Spleen (tissue), 11 donors: Measurements from ENCODE around the gene SERPINE1. TPM values are rescaled to one million over a fixed set of nuclear protein-coding genes. Genes with fewer than 3 reads are reported as not detected.

Experiments
- DNase-seq: peaks from one replicate; pipeline ENCODE4 v3.0.0-alpha.2; 2020
- H3K27ac ChIP-seq, 8 donors: fragments of 200-600 bp; sonication (generic) in 7 of 8; 1 replicate in 4 of 8; 2 replicates in 4 of 8; pipeline versions ENCODE4 v1.5.0 to v1.8.0; 2016 to 2021; ENCODE audit warnings: inconsistent platforms in 4 of 8, mild to moderate bottlenecking in 4 of 8, moderate library complexity in 1 of 8
- H3K27me3 ChIP-seq, 7 donors: fragments of 200-600 bp; sonication (generic) in 6 of 7; replicated peaks in 1 of 7; 1 replicate in 4 of 7; 2 replicates in 3 of 7; pipeline versions ENCODE4 v1.5.0 to v1.8.0; 2016 to 2021; ENCODE audit warnings: inconsistent platforms in 3 of 7, mild to moderate bottlenecking in 1 of 7
- H3K36me3 ChIP-seq, 6 donors: fragments of 200-600 bp; sonication (generic) in 5 of 6; 1 replicate in 4 of 6; 2 replicates in 2 of 6; pipeline versions ENCODE4 v1.5.0 to v1.8.0; 2016 to 2021; ENCODE audit warnings: inconsistent platforms in 2 of 6
- H3K4me1 ChIP-seq, 6 donors: fragments of 200-600 bp; sonication (generic) in 5 of 6; 1 replicate in 3 of 6; 2 replicates in 3 of 6; pipeline versions ENCODE4 v1.5.0 to v1.8.0; 2016 to 2021; ENCODE audit warnings: inconsistent platforms in 3 of 6
- H3K4me3 ChIP-seq, 8 donors: fragments of 200-600 bp; sonication (generic) in 7 of 8; 1 replicate in 4 of 8; 2 replicates in 4 of 8; pipeline versions ENCODE4 v1.5.0 to v1.8.0; 2016 to 2021; ENCODE audit warnings: inconsistent platforms in 4 of 8, mild to moderate bottlenecking in 4 of 8, moderate library complexity in 2 of 8
- H3K9me3 ChIP-seq, 8 donors: fragments of 200-600 bp; sonication (generic) in 7 of 8; 1 replicate in 4 of 8; 2 replicates in 4 of 8; pipeline versions ENCODE4 v1.5.0 to v1.8.0; 2016 to 2021; ENCODE audit warnings: inconsistent platforms in 4 of 8
- CTCF ChIP-seq, 11 experiments: fragments of 200-600 bp in 7 of 11; fragments of 450-650 bp in 4 of 11; sonication (generic) in 4 of 11; IDR thresholded peaks in 8 of 11; conservative IDR thresholded peaks in 3 of 11; 1 replicate in 7 of 11; 2 replicates in 4 of 11; pipeline versions ENCODE4 v1.4.0 to v1.8.0; 2016 to 2021; ENCODE audit warnings: antibody characterized with exemption in 11 of 11, inconsistent platforms in 4 of 11, mild to moderate bottlenecking in 1 of 11
- POLR2A ChIP-seq, 3 donors: fragments of 450-650 bp; IDR thresholded peaks; one replicate each; pipeline ENCODE4 v1.5.1; 2017; ENCODE audit warnings: antibody characterized with exemption in 3 of 3, mild to moderate bottlenecking in 1 of 3
- POLR2AphosphoS5 ChIP-seq, 3 donors: sonication (generic); formaldehyde crosslinking; IDR thresholded peaks; one replicate each; pipeline ENCODE4 v1.5.1; 2017; ENCODE audit warnings: antibody characterized with exemption in 3 of 3
- WGBS, 5 donors: extraction: QIAGEN DNeasy Blood & Tissue Kit in 3 of 5; methylation state at CpG; one replicate each; pipeline versions ENCODE4 v1.1.5 to v1.1.7; 2013 to 2018; 5-methylcytosine and 5-hydroxymethylcytosine counted together
- intact Hi-C: fragments of 100-400 bp; cut with DNase I; formaldehyde crosslinking; loops from one replicate; pipeline ENCODE4 v1.15.0; 2023; ENCODE audit warnings: low total_unique reads
- polyA plus RNA-seq, 3 donors: library from polyadenylated mRNA; stranded (reverse); fragments of 200-250 nt; gene quantifications; one replicate each; pipeline ENCODE4 v1.2.1, GENCODE V29; 2013
- total RNA-seq, 7 donors: library from RNA; depleted of rRNA in 3 of 7; stranded (reverse); fragments of >200 nt in 3 of 7; fragmentation: NEBNext Ultra II Directional in 4 of 7; extraction: Animal tissue kit (Norgen Biotek cat#: 25700) in 4 of 7; gene quantifications; one replicate each; pipeline versions ENCODE4 v1.1.0 to v1.2.1, GENCODE V29; 2016 to 2021
- donor health status: healthy with polysubstance abuse.
- donor health status: DM: no; HTN: no; CAD: no; lungs with moderate emphysema.
- donor health status: DM: no; HTN: no; CAD: no.
- donor health status: Bipolar disorder and iron deficiency.
- donor health status: healthy.
- donor health status: DM: no; HTN: no; CAD: no.
- donor health status: DM: yes; HTN: yes; CAD: no.

Gene SERPINE1
- total and polyA plus RNA-seq, 10 donors, result 2.2 to 46.4 (median 4.7) TPM

GRCh38 chr7:101094376-101094775 is 32.5 kb upstream of the SERPINE1 start:
- no peaks in the 10 kb centered on the region for H3K27me3 ChIP-seq
- H3K36me3 ChIP-seq, result peaks cover 0 to 35% (median 13%) of the 10 kb centered on the region in 6 donors
- intact Hi-C loops, result no loop called here
- 82 to 89% (median 88%) methylated on average over 9 of the region's 9 CpGs for WGBS, 5 donors
- DNase-seq, result no peak
- peaks cover 3 to 51% (median 20%) of the 10 kb centered on the region in 6 donors for H3K4me1 ChIP-seq
- no peaks in the 10 kb centered on the region for H3K9me3 ChIP-seq
- no peak overlapping the region for H3K4me3 ChIP-seq
- TF ChIP-seq CTCF (IDR thresholded peaks at IDR 0.05 in 8 of 11, conservative IDR thresholded peaks at IDR 0.05 in 3 of 11) (no peak), POLR2A (IDR thresholded peaks at IDR 0.05) (no peak), POLR2AphosphoS5 (IDR thresholded peaks at IDR 0.05) (no peak)
- H3K27ac ChIP-seq, result no peak overlapping the region

- TF ChIP-seq CTCF (IDR thresholded peaks at IDR 0.05 in 8 of 11, conservative IDR thresholded peaks at IDR 0.05 in 3 of 11) (peak in 7 of 11 experiments; percentile 21 to 70 (median 56)), POLR2AphosphoS5 (IDR thresholded peaks at IDR 0.05) (no peak)
- H3K27ac ChIP-seq, result no peak overlapping the region
- no peak overlapping the region for H3K4me3 ChIP-seq
- 50 to 73% (median 60%) methylated on average over 11 to 12 of the region's 12 CpGs for WGBS, 5 donors
- DNase-seq, result no peak
- H3K4me1 ChIP-seq, result peaks cover 3 to 51% (median 17%) of the 10 kb centered on the region in 6 donors
- peaks cover 0 to 30% (median 8%) of the 10 kb centered on the region in 6 donors for H3K36me3 ChIP-seq
- intact Hi-C loops, result loop anchor here (5.0 kb wide), 1 partner anchor 42 kb away; no protein-coding TSS in a partner anchor
- H3K9me3 ChIP-seq, result no peaks in the 10 kb centered on the region
- H3K27me3 ChIP-seq, result peaks cover 0 to 1% (median 0%) of the 10 kb centered on the region in 7 donors
These were observed 32.0 kb upstream of the SERPINE1 start for GRCh38 chr7:101094791-101095375.

GRCh38 chr7:101096331-101096956 is 30.5 kb upstream of the SERPINE1 start:
- no peaks in the 10 kb centered on the region for H3K9me3 ChIP-seq
- peaks cover 0 to 47% (median 15%) of the 10 kb centered on the region in 6 donors for H3K4me1 ChIP-seq
- no peak overlapping the region for H3K27ac ChIP-seq
- intact Hi-C loops, result loop anchor here (5.0 kb wide), 1 partner anchor 41 kb away; no protein-coding TSS in a partner anchor
- TF ChIP-seq CTCF (IDR thresholded peaks at IDR 0.05 in 8 of 11, conservative IDR thresholded peaks at IDR 0.05 in 3 of 11), result no peak
- no peak for TF ChIP-seq POLR2A (IDR thresholded peaks at IDR 0.05)
- no peak for TF ChIP-seq POLR2AphosphoS5 (IDR thresholded peaks at IDR 0.05)
- 62 to 77% (median 65%) methylated on average over 6 of the region's 6 CpGs for whole genome bisulfite sequencing, 5 donors
- no peak overlapping the region for H3K4me3 ChIP-seq
- peaks cover 0 to 14% (median 0%) of the 10 kb centered on the region in 6 donors for H3K36me3 ChIP-seq
- no peak for DNase-seq
- H3K27me3 ChIP-seq, result peaks cover 0 to 17% (median 0%) of the 10 kb centered on the region in 7 donors

- no peak overlapping the region for H3K4me3 ChIP-seq
- no peaks in the 10 kb centered on the region for H3K9me3 ChIP-seq
- peaks cover 0 to 47% (median 15%) of the 10 kb centered on the region in 6 donors for H3K4me1 ChIP-seq
- peaks cover 0 to 9% (median 0%) of the 10 kb centered on the region in 6 donors for H3K36me3 ChIP-seq
- TF ChIP-seq CTCF (IDR thresholded peaks at IDR 0.05 in 8 of 11, conservative IDR thresholded peaks at IDR 0.05 in 3 of 11) (no peak), POLR2A (IDR thresholded peaks at IDR 0.05) (no peak), POLR2AphosphoS5 (IDR thresholded peaks at IDR 0.05) (no peak)
- intact Hi-C loops, result loop anchor here (5.0 kb wide), 1 partner anchor 40 kb away; no protein-coding TSS in a partner anchor
- no peak for DNase-seq
- WGBS, 5 donors, result 79 to 91% (median 86%) methylated on average over 5 of the region's 5 CpGs
- no peak overlapping the region for H3K27ac ChIP-seq
- peaks cover 0 to 22% (median 0%) of the 10 kb centered on the region in 7 donors for H3K27me3 ChIP-seq
These were observed 30.0 kb upstream of the SERPINE1 start for GRCh38 chr7:101096957-101097347.
